NCI-H460 (cell line): ENCODE data around the gene HPSE2. TPM values are rescaled to one million over a fixed set of nuclear protein-coding genes. Genes with fewer than 3 reads are reported as not detected.
"Not testable (repeated sequence)": the region's sequence is repeated elsewhere in the genome, so short reads cannot be mapped to it uniquely, and the experiment has no call there.

Experiments used
- DNase-seq: peaks from one replicate; pipeline ENCODE4 v3.0.0-alpha.2; 2016; ENCODE audit warnings: low read depth; ENCODE audit errors: extremely low read depth
- total RNA-seq: library from RNA; depleted of rRNA; stranded (reverse); fragments of >200 nt; shearing (Covaris generic); gene quantifications from 2 replicates; pipeline ENCODE4 v1.2.3, GENCODE V29; 2014

HPSE2 gene
- total RNA-seq, 1 experiment from 2014 or later = not detected

DNA sequence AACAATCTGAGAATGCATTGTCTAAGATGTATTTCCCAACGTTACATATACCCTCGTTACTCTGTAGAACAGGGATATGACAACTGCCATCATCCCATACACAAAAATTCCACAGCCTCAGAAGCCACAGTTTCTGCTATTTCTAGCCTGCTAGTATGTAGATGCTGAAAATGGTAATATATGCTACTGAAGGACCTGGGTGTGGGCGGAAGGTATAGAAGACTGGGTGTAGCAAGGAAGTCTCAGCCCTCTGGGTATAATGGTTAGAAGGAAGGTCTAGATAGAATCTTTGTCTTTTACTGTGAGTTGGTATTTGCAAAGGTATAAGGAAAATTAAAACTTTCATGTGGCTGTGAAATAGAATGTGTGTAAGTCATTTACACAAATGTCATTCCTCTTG lies 709.7 kb downstream of the HPSE2 start:
- DNase-seq = no peak

DNA sequence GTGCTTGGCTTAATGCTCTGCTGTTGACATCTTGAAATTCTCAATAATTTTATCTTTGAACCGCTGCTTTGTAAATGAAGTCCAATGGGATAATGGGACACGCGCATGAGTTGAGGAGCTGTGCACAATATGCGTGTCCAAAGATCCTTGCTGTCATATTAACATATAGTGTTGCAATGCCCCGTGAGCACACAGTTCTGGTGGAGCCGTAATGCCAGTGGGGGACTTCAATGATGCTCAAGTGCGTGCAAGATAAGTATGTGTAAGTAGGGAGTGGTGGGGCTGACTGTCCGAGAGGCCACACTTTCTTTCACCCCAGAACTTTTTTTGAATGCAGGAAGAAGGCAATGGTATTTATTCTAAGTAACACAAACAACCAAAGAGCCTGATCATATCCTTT lies 711.5 kb downstream of the HPSE2 start:
- no peak for DNase-seq

DNA sequence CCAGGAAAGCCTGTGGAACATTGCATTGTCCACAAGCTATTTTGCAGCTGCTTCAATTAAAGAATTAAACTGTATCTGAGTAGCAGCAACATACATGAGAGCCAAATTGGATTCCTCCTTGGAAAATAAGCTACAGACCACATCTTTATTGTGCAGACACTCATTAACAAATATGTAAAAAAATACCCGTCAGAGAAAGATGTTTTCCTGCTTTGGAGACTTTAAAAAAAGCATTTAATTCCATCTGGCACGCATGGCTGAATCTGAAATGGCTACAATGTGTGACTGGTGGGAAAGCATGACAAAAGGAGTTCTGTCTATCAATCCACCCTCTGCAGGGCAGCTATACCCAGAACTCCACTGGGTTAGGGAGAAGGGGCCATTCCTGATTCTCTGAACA lies 715.8 kb downstream of the HPSE2 start:
- no peak for DNase-seq

DNA sequence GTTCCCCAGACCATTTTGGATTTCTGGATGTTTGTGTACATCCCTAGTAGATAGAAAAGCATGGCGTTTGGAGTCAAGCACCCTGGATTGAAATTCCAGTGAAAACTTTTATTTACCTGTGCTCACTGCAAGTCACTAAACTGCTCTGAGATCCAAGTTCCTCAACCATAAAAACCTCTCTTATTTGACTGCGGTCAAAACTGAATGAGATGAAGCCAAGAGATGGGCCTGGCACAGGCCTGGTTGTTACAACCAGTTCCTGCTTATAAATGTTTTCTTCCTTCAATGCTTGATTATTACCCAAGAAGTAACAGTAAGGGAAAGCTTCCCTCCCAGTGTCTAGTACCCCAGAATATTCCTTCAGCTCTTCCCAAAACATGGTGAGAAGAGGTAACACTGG lies 718.0 kb downstream of the HPSE2 start:
- no peak for DNase-seq

DNA sequence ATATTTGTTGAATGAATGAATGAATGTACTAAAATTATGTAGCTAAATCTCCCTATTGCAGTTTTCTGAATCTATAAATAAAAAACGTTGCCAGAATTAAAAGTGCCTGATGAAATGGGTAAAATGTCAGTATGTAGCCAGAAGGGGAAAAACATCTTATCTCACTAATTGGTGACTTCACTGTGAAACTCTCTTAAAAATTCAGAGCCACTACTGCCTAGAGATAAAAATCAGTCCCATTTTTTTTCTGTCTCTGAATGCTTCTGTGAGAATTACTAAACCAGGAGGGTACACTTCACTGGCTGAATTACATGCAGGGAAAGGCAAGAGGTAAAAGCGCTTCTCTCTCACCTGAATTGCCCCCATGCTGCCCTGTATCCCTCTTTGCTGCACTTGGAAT lies 719.3 kb downstream of the HPSE2 start:
- no peak for DNase-seq

DNA sequence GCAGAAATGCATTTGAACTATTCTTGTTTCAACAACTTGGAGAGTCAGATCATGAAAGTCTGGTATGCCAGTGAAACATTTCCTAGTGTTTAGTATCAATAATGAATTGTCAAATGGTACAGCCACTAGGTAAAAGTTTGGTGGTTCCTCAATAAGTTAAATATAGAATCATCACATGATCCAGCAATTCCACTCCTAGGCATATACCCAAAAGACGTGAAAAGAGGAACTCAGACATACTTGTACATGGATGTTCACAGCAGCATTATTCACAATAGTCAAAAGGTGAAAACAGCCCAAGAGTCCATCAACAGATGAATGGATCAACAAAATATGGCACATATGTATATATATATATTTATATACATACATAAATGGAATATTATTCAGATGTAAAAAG lies 721.9 kb downstream of the HPSE2 start:
- DNase-seq = no peak

DNA sequence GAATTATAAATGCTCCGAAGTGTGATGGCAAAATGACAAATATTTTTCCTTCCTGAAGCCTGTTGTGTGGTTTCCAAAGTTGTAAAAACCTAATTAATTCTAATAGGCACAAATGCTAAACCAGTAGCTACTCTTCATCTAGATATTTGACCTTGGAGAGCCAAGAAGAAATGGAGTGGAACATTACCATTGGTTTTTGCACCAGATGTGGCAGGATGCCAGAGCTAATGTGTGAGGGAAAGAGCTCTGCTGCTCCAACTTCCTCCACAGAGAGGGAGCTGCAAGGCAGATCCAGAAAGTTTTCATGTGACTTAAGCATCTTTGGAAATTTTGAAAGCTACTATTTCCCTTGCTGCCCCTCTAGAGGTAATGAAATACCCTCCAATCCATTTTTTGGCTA lies 723.8 kb downstream of the HPSE2 start:
- DNase-seq = no peak

DNA sequence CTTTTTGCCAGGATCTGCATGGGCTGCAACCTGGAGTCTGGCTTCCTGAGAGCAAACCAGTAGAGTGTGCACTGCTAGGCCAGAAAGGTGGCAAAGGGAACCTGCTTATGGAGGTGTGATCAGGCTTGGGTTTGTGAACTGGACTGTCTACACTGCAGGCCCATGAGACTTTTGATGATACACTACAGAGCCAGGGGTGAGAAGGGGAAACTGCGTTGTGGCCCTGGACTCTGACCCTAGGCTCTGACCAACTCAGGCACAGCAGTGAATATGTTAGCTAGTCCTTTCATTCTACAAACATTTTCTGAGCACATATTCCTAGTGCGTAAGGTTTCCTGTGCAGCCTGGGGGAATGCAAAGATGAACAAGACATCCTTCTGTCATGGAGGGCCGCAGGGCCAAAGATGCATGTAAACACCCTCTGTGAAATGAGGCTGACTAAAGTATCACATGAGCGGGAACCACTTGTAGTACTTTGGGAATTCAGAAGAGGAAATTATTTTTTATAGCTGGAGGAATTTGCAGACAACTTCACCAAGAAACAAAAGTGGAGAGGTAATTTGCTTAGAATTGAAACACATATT lies 725.1 kb downstream of the HPSE2 start:
- DNase-seq = no peak

DNA sequence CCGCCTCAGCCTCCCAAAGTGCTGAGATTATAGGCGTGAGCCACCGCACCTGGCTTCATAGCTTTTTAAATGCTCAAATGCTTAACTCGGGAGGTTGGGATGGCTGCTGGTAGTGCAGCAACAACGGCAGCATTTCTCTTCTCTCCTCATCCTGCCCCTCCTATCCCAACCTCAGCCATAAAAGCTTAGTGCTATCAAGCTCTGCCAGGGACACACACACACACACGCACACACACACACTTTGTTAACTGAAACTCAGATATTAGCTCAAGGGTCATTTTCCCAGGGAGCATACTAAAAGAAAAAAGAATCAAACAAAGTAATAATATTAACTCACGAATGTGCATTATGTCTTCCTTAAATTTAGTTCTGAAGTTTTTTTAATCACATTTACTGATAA lies 725.9 kb downstream of the HPSE2 start:
- no peak for DNase-seq

DNA sequence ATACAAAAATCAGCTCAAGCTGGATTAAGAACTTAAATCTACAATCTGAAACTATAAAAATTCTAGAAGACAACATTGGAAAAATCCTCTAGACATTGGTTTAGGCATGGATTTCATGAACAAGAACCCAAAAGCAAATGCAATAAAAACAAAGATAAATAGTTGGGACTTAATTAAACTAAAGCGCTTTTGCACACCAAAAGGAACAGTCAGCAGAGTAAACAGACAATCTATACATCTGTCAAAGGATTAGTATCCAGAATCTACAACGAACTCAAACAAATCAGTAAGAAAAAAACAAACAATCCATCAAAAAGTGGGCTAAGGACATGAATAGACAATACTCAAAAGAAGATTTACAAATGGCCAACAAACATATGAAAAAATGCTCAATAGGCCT lies 733.1 kb downstream of the HPSE2 start:
- DNase-seq = not testable (repeated sequence)

DNA sequence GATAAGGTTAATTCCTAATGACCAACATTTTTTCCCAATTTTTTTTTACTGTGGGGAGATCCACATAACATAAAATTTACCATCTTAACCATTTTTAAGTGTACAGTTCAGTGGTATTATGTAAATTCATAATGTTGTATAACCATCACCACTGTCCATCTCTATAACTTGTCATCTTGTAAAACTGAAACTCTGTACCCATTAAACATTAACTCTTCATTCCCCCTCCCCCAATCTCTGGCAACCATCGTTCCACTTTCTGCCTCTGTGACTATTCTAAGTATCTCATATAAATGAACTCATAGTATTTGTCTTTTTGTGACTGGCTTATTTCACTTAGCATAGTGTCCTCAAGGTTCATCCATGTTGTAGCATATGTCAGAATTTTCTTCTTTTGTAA lies 742.9 kb downstream of the HPSE2 start:
- no peak for DNase-seq

DNA sequence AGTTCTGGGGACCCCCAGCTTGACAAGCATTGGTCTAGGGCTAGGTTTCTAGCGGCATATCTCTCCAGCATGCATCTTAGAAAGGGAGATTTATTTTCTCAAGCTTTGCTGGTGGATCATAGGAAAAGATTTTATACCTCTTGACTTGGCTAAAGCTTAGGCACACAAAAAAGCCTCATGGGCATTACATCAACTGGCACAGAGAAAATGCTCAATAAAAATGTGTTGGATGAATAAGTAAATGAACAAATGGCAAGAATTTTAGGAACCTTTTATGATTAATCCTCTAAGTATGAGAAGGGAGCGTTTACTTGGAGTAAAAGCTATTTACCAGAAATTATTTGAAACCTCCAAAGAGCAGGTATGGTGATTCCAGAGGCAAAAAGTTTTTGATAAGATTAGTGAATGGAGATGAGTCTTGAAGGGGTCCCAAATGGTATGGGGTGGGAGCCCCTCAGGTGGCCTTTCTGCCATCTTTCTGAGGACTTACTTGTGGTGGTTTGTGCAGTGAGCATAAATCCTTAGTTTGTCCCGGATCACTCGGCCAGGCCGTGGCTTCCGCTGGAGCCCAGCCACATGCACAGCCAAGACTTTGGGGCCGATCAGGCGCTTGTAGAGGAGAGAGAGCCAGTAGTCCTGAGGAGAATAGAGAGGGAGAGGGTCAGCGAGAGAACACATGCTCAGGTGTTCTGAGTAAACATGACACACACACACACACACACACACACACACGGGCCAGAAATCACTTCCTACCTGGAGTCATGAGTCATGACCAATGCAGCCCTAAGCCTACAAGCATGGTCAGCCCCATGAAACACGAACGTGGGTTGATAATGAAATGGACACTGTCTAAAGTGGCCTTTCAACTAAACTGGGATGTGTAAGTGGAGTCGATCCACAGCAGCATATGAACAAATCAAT lies 745.8 kb downstream of the HPSE2 start:
- DNase-seq = no peak

DNA sequence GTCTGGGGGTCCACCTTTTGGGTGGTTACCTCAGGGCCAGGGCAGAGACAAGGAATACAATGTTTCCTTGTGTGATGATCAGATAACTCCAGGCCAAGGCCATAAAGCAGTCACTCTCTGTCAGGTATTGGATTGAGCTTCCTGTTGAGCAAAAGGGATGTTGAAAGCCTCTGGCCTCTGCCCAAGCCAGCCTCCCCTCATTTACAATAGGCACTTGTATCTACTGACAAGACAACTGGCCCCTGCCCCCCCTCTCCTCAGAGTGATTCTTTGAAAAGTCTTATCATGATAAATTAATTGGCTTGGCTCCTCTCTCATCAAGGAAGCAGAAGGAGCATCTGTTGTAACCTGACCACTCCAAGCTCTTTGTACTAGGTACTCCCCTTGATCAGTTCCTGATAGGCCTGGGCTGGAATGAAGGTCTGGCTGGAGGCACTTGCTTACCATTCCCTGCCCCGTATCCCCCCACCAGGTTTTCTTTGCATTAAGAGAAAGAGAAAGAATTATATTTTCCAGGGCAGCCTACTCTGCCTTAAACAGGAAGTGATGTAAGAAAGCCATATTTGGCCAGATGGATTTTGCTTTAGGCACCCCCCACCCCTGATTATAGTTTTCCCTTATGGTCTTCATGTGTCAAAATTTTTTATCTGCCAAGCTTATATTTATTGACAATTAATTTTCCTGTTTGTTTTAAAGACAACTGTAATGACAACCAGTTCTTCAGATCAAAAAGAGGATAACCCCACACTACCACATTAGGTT lies 746.8 kb downstream of the HPSE2 start:
- no peak for DNase-seq

DNA sequence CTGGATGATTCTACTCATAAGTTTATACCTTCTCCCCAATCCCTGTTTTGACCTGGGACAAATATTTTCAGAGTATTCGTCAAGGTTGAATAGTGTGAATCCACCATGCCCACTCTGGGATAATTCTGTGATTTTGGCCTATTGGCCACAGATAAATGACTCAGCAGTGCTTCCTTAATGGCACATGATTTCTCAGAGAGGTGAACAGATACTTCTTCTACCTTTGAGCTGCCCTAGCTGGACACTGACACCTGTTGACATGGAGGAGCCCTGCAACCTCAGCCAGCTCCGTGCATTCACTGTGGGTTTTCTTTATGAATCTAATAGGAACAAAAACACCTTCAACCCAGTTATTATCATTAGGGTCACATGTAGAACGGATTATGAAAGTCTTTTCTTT lies 748.0 kb downstream of the HPSE2 start:
- no peak for DNase-seq

DNA sequence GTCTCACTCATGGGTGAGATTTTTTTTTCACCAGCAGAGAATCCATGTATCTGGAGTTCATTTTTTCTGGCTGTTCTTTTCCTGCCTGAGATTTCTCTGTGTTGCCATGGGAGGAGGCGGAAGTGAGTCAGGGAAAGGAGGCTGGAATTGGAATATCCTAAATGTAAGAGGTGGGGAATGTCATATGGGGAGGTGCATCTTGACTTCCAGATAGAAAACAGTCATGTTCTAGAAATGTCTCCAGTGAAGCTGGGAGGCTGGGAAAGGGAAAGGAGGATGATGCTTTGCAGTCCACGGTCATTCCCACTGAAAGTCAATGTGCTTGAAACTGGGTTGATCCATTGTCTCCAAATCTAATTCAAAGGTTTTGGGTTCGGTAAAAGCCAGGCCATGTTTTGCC lies 749.2 kb downstream of the HPSE2 start:
- no peak for DNase-seq

DNA sequence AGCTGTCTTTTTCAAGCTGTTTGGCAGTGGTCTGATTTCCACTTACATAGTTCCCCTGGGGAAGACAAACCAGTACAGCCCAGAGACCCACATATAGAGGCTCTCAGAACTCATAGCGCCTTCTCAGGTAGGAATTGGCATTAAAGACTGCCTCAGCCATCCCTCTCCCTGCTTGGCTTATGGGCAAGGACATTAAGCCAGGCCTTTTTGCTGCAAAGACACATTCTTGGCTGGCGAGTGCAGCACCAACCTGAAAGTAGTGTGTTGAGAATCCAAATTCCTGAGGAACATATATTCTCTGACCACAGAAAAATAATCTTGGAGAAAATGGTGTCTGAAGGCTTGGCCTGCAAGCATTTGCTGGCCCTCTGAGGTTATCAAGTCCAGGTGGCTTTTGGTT lies 749.7 kb downstream of the HPSE2 start:
- no peak for DNase-seq

DNA sequence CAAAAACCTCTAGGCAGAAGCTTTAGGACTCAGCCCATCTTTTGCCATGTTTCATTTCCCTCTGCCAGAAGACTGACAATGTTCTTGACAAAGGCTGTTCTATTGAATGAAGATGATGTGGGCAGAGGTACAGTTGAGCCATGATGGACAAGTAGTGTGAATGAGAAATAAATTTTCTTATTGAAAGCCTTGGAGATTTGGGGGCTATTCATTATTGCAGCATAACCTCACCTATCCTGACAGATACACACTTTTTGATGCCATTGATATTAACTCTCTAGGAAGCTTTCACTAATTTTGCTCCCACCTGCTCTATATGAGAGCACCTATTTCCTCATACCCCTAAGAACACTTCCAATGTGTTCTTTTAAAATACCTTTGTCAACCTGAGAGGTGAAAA lies 752.0 kb downstream of the HPSE2 start:
- no peak for DNase-seq

DNA sequence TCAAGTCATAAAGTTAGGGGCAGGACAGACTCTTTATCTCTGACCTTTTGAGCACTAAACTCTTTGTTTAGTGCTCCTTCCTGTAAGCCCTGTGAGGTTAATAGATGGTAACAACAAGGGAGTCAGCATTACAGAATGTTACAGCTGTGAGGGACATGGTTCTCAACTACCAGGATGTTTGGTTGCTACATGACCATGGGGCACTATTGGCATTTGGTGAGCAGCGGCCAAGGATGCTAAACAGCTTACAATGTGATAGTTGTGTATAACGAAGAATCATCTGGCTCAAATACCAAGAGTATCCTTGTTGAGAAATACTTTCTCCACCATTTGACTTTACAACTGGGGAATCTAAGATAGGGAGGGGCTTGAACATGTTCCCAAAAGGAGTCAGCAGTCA lies 753.6 kb downstream of the HPSE2 start:
- no peak for DNase-seq

DNA sequence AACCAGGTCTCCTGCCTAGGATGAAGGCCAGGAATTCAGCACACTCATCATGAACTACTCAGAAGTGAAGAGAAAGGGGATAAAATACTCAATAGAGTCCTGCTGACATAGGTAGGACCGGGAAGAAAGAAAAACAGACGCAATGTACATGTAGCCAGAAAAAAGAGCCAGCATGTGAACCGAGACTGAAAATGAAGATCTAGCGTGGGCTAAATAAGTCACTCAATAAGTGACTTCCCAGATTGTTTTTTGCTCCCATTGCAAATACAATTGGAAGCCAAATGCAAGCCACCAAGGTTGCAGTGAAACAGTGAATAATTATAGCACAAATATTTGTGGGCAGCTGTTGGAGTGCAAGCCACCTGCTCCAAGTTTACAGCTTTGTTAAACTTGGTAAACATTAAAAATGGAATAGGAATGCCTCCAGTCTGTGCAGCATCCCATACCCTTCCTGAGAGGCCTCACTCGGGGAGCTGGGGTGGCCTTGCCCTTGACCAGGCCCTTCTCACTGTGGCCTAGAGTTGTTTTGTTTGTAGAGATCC lies 754.2 kb downstream of the HPSE2 start:
- DNase-seq = no peak

DNA sequence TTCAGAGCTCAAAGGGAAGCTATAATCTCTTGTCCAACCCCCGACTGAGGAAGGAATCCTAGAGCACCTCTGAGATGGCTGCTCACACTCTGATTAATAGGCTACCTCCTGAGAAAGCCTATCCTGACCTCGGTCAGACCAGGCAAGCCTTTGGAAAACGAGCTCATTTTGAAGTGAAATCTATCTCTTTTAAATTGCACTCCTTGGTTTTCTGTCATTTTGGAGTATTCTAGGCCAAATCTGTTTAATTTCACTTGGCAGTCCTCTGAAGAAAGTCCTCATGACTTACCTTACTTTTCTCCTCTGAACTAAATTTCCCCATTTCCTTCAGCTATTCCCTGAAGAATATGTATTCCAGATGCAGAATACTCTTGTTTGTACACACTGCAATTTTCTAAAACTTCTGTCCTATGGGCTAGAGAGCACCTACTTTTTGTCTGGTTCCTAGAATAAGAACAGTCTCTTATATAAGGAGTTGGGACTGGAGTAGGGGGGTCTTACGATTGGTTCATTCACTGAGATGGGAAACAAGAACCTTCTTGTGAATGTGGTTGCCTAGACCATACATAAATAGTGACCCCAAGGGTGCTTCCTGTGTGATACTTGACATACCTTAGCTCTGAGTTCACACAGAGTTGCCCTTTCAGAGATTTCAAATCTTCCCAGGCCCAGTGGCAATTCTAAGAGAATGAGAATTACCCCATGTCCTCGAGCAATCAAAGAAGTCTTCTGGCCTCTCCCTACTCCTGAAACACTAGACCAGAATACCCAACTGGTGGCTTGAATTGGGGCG lies 757.0 kb downstream of the HPSE2 start:
- no peak for DNase-seq

DNA sequence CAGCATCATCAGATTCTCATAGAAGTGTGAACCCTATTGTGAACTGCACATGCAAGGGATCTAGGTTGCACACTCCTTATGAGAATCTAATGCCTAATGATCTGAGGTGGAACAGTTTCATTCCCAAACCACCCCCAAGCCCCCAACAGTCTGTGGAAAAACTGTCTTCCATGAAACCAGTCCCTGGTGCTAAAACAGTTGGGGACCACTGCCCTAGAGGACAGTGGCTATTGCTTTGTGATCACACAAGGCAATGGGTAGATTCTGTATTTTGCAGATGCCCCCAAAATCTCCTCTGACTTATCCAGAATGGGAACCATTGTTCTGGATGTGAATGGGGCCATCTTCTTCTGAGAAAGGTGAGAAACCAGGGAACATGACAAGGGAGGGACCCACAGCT lies 757.8 kb downstream of the HPSE2 start:
- no peak for DNase-seq
